ENCODE data around the gene UBE2G1.

DNA sequence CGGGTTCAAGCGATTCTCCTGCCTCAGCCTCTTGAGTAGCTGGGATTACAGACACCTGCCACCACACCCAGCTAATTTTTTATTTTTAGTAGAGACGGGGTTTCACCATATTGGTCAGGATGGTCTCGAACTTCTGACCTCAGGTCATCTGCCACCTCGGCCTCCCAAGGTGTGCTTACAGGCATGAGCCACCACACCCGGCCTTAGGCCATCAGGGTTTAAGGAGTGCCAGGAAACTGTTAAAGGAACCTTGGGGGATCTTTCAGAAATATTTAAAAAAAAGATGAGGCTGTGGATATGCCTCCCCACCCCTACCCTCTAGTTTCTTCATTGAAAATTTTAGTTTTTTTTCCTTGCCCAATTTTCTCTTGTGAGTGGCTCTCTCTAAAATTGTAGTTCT is 31.4 kb upstream of the UBE2G1 start:
- TF ChIP-seq, protein P1, sequence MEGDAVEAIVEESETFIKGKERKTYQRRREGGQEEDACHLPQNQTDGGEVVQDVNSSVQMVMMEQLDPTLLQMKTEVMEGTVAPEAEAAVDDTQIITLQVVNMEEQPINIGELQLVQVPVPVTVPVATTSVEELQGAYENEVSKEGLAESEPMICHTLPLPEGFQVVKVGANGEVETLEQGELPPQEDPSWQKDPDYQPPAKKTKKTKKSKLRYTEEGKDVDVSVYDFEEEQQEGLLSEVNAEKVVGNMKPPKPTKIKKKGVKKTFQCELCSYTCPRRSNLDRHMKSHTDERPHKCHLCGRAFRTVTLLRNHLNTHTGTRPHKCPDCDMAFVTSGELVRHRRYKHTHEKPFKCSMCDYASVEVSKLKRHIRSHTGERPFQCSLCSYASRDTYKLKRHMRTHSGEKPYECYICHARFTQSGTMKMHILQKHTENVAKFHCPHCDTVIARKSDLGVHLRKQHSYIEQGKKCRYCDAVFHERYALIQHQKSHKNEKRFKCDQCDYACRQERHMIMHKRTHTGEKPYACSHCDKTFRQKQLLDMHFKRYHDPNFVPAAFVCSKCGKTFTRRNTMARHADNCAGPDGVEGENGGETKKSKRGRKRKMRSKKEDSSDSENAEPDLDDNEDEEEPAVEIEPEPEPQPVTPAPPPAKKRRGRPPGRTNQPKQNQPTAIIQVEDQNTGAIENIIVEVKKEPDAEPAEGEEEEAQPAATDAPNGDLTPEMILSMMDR (IDR thresholded peaks at IDR 0.05) = no peak
- no peak for TF ChIP-seq POLR2A (IDR thresholded peaks at IDR 0.05)

Measured in Peyer's patch (tissue), 4 donors.